HL-60/S4 (cell line): ENCODE data around the gene VSIG10L2.

Experiments
- in situ Hi-C: fragments of 300-500 bp; cut with MboI; formaldehyde crosslinking; loops from 2 replicates; pipeline ENCODE4 v1.14.3; 2022; ENCODE audit warnings: low sequenced_read_pairs

The VSIG10L2 gene

GRCh38 chr11:125926682-125927081 is 19.2 kb upstream of the VSIG10L2 start:
- in situ Hi-C loops = loop anchor here (10.0 kb wide), 1 partner anchor 268 kb away; no protein-coding TSS in a partner anchor

- in situ Hi-C loops = loop anchor here (10.0 kb wide), 1 partner anchor 265 kb away; no protein-coding TSS in a partner anchor
These were observed 16.3 kb upstream of the VSIG10L2 start for GRCh38 chr11:125929445-125930075.

- in situ Hi-C loops = no loop called here
These were observed 15.8 kb upstream of the VSIG10L2 start for GRCh38 chr11:125930076-125930450.

- in situ Hi-C loops = no loop called here
These were observed 14.7 kb upstream of the VSIG10L2 start for GRCh38 chr11:125931116-125931515.

- in situ Hi-C loops = no loop called here
These were observed 14.2 kb upstream of the VSIG10L2 start for GRCh38 chr11:125931668-125932067.

GRCh38 chr11:125932301-125932700 is 13.5 kb upstream of the VSIG10L2 start:
- in situ Hi-C loops = no loop called here

- in situ Hi-C loops = no loop called here
These were observed 12.6 kb upstream of the VSIG10L2 start for GRCh38 chr11:125933030-125933813.

GRCh38 chr11:125934473-125934872 is 11.4 kb upstream of the VSIG10L2 start:
- in situ Hi-C loops = no loop called here

- in situ Hi-C loops = no loop called here
These were observed 10.8 kb upstream of the VSIG10L2 start for GRCh38 chr11:125935056-125935455.

GRCh38 chr11:125935618-125936199 is 10.1 kb upstream of the VSIG10L2 start:
- in situ Hi-C loops = no loop called here

- in situ Hi-C loops = no loop called here
These were observed 7.4 kb upstream of the VSIG10L2 start for GRCh38 chr11:125938418-125938817.

GRCh38 chr11:125939081-125939521 is 6.7 kb upstream of the VSIG10L2 start:
- in situ Hi-C loops = no loop called here

- in situ Hi-C loops = no loop called here
These were observed 5.7 kb upstream of the VSIG10L2 start for GRCh38 chr11:125940145-125940544.

GRCh38 chr11:125941267-125941618 is 4.6 kb upstream of the VSIG10L2 start:
- in situ Hi-C loops = no loop called here

- in situ Hi-C loops = no loop called here
These were observed 3.9 kb upstream of the VSIG10L2 start for GRCh38 chr11:125941619-125942611.

- in situ Hi-C loops = no loop called here
These were observed 2.9 kb upstream of the VSIG10L2 start for GRCh38 chr11:125942771-125943428.

GRCh38 chr11:125943661-125944349 is 2.0 kb upstream of the VSIG10L2 start:
- in situ Hi-C loops = no loop called here

- in situ Hi-C loops = no loop called here
These were observed 1.4 kb upstream of the VSIG10L2 start for GRCh38 chr11:125944350-125945010.
